Ovary (tissue), 3 donors: ENCODE measurements around the gene GON4L.

Experiments used
- EP300 ChIP-seq: sonication (generic); formaldehyde crosslinking; IDR thresholded peaks from one replicate; pipeline ENCODE4 v1.6.1; 2017; ENCODE audit warnings: antibody characterized with exemption
- POLR2A ChIP-seq: fragments of 450-650 bp; IDR thresholded peaks from one replicate; pipeline ENCODE4 v1.6.1; 2017; ENCODE audit warnings: antibody characterized with exemption, mild to moderate bottlenecking, moderate library complexity
- TF ChIP-seq, protein P1 (sequence below), 3 donors: fragments of 450-650 bp in 2 of 3; fragments of 200-600 bp in 1 of 3; IDR thresholded peaks; one replicate each; pipeline versions ENCODE4 v1.5.1 to v1.8.0; 2016 to 2022; ENCODE audit warnings: antibody characterized with exemption in 3 of 3, mild to moderate bottlenecking in 1 of 3
- donor health status: DM: no; HTN: no; CAD: no.

DNA sequence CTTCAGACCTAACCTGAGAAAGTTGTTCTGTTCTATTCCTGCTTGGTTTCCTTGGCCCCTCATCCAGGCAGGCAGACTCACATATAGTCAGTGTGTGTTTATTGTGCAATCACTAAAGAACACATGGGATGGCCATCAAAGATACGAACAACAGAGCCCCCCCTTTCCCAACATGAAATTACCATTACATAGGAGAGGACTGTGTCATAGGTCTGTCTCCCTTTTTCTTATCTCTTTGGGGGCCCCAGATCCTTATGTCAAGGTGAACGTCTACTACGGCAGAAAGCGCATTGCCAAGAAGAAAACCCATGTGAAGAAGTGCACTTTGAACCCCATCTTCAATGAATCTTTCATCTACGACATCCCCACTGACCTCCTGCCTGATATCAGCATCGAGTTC is 23.9 kb upstream of the GON4L start:
- no peak for TF ChIP-seq POLR2A
- TF ChIP-seq, protein P1, sequence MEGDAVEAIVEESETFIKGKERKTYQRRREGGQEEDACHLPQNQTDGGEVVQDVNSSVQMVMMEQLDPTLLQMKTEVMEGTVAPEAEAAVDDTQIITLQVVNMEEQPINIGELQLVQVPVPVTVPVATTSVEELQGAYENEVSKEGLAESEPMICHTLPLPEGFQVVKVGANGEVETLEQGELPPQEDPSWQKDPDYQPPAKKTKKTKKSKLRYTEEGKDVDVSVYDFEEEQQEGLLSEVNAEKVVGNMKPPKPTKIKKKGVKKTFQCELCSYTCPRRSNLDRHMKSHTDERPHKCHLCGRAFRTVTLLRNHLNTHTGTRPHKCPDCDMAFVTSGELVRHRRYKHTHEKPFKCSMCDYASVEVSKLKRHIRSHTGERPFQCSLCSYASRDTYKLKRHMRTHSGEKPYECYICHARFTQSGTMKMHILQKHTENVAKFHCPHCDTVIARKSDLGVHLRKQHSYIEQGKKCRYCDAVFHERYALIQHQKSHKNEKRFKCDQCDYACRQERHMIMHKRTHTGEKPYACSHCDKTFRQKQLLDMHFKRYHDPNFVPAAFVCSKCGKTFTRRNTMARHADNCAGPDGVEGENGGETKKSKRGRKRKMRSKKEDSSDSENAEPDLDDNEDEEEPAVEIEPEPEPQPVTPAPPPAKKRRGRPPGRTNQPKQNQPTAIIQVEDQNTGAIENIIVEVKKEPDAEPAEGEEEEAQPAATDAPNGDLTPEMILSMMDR (IDR thresholded peaks at IDR 0.05), result no peak
- no peak for TF ChIP-seq EP300
